Esophagus (tissue), 2 donors: ENCODE measurements around the gene UFC1. TPM values are rescaled to one million over a fixed set of nuclear protein-coding genes. Genes with fewer than 3 reads are reported as not detected.

Experiments
- H3K27ac ChIP-seq, 2 donors: one replicate each; pipeline ENCODE4 v1.5.1; 2013; ENCODE audit warnings: low read depth in 2 of 2, mild to moderate bottlenecking in 2 of 2, inconsistent platforms in 1 of 2, low read length in 1 of 2, moderate library complexity in 1 of 2
- H3K27me3 ChIP-seq, 2 donors: one replicate each; pipeline ENCODE4 v1.6.1; 2013; ENCODE audit warnings: low read length in 2 of 2, control low read depth in 1 of 2, mild to moderate bottlenecking in 1 of 2; ENCODE audit not compliant: insufficient read depth in 2 of 2, control insufficient read depth in 1 of 2
- H3K36me3 ChIP-seq, 2 donors: one replicate each; pipeline ENCODE4 v1.6.1; 2013; ENCODE audit warnings: low read length in 1 of 2; ENCODE audit not compliant: control insufficient read depth in 2 of 2, insufficient read depth in 2 of 2
- H3K4me1 ChIP-seq, 2 donors: one replicate each; pipeline ENCODE4 v1.6.1; 2013; ENCODE audit warnings: low read length in 1 of 2; ENCODE audit not compliant: control insufficient read depth in 2 of 2, insufficient read depth in 2 of 2
- H3K4me3 ChIP-seq, 2 donors: one replicate each; pipeline ENCODE4 v1.5.1; 2013; ENCODE audit warnings: low read length in 2 of 2, mild to moderate bottlenecking in 2 of 2, low read depth in 1 of 2, moderate library complexity in 1 of 2
- H3K9me3 ChIP-seq, 2 donors: one replicate each; pipeline ENCODE4 v1.6.1; 2013; ENCODE audit warnings: mild to moderate bottlenecking in 2 of 2, low read depth in 1 of 2, low read length in 1 of 2, moderate library complexity in 1 of 2; ENCODE audit not compliant: control insufficient read depth in 2 of 2, insufficient read depth in 1 of 2
- WGBS, 2 donors: extraction: QIAGEN DNeasy Blood & Tissue Kit; methylation state at CpG; one replicate each; pipeline ENCODE4 v1.1.7; 2013; 5-methylcytosine and 5-hydroxymethylcytosine counted together
- polyA plus RNA-seq, 2 donors: library from polyadenylated mRNA; stranded (reverse); fragments of 200-250 nt; gene quantifications; one replicate each; pipeline ENCODE4 v1.2.3, GENCODE V29; 2013
- donor health status: healthy with polysubstance abuse.
- donor health status: Bipolar disorder and iron deficiency.

UFC1 gene
- polyA plus RNA-seq, 2 donors: 94.3 to 132 TPM

DNA sequence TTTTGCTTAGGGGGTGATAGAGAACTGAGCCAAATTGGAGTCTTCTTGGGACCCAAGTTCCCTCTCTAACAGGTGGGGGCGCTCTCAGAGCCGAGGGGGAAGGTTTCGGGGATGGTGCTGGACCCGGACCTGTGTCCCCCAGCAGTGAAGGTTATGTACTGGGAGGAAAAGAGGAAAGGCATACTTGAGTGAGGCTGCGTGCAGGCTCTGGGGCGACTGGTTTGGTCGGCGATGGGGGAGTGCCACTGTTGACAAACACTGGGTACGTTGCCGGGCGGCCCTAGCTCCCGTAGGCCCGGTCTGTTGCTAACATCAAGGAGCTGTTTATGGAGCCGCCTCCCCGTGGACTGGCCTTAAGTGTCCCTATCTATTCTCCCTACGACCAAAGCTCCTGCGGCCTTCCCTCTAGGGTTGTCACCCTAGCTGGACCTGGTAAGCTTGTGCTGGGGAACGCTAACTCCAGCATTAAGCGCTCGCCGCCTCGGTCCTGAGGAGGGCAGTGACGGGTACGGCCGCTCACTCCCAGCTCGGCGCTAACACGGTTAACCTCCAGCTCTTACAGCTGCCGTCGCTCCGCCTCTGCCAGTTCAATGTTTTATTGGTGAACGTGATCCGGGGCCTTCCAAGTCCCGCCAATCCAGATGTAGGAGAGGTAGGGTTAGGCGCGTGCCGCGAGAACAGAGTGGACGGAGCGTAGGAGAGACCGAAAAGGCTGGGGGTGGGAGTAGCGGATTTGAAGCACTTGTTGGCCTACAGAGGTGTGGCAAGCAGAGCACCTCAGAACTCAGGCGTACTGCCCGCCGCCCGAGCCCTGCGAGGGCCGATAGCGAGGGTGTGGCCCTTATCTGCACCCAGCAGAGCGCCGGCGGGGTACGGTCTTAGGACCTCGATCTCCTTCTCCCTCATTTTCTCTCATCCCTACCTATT lies 12.2 kb downstream of the UFC1 start, which contains the start of gene PPOX:
PPOX (plus strand) TSS at position 685 of the 927 bp plus-strand sequence. CDS start 422 bp downstream, outside the sequence.
- peaks cover under 1 to 15% of the 10 kb centered on the region in 2 donors for H3K4me1 ChIP-seq
- peak within 1 kb of the TSS; percentile 92 to 97 for H3K27ac ChIP-seq
- H3K9me3 ChIP-seq: no peaks in the 10 kb centered on the region
- peaks cover 2 to 20% of the 10 kb centered on the region in 2 donors for H3K36me3 ChIP-seq
- H3K4me3 ChIP-seq: peak within 1 kb of the TSS; percentile 63 to 67
- 0% methylated on average over 54 of the region's 54 CpGs for WGBS, 2 donors
- no peaks in the 10 kb centered on the region for H3K27me3 ChIP-seq

- Histone ChIP-seq H3K4me3 (peak overlapping the region; percentile 63 to 67), H3K36me3 (peaks cover 10 to 22% of the 10 kb centered on the region in 2 donors), H3K27me3 (no peaks in the 10 kb centered on the region), H3K27ac (peak overlapping the region; percentile 92 to 97), H3K4me1 (peaks cover 0 to 13% of the 10 kb centered on the region in 2 donors), H3K9me3 (no peaks in the 10 kb centered on the region)
- WGBS, 2 donors: 6% methylated on average over 33 of the region's 33 CpGs
These were observed 13.1 kb downstream of the UFC1 start for GRCh38 chr1:161166669-161167548.

DNA sequence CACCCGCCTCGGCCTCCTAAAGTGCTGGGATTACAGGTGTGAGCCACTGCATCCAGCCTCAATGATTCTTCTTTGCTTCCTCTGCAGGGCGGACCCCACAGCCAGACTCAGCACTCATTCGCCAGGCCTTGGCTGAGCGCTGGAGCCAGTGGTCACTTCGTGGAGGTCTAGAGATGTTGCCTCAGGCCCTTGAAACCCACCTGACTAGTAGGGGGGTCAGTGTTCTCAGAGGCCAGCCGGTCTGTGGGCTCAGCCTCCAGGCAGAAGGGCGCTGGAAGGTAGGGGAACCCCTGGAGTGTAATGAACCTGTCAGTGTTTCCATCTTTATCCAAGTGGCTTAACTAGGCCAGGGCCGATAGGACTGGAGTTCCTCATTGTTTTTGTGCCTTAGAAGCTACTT lies 15.1 kb downstream of the UFC1 start:
- no peaks in the 10 kb centered on the region for H3K9me3 ChIP-seq
- H3K27me3 ChIP-seq: no peaks in the 10 kb centered on the region
- no peak overlapping the region for H3K4me3 ChIP-seq
- H3K27ac ChIP-seq: no peak overlapping the region
- H3K36me3 ChIP-seq: peaks cover 15 to 28% of the 10 kb centered on the region in 2 donors
- H3K4me1 ChIP-seq: peaks cover 4 to 16% of the 10 kb centered on the region in 2 donors
- whole genome bisulfite sequencing, 2 donors: 92 to 93% methylated on average over 9 of the region's 9 CpGs

DNA sequence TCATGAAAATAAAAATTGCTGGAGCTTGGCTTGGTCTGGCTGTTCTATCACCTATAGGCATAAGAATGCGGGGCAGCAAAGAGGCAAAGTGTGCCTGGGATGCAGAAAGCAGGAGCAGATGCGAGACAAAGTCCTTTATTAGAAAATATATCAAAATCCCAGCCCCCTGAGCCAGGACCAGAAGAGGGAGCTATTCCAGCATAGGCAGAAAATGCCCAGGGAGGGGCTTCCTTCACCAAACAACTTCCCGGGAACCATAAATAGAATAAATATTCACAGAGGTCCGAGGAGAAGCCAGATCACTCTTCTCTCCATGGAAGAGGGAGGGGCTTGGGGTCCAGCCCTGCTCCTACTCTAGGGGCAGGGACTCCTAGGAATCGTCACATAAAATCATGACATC lies 17.4 kb downstream of the UFC1 start:
- peaks cover 6 to 12% of the 10 kb centered on the region in 2 donors for H3K4me1 ChIP-seq
- no peak overlapping the region for H3K27ac ChIP-seq
- no peak overlapping the region for H3K4me3 ChIP-seq
- no peaks in the 10 kb centered on the region for H3K9me3 ChIP-seq
- 63 to 67% methylated on average over 5 of the region's 5 CpGs for WGBS, 2 donors
- H3K36me3 ChIP-seq: peaks cover 20 to 33% of the 10 kb centered on the region in 2 donors
- no peaks in the 10 kb centered on the region for H3K27me3 ChIP-seq

DNA sequence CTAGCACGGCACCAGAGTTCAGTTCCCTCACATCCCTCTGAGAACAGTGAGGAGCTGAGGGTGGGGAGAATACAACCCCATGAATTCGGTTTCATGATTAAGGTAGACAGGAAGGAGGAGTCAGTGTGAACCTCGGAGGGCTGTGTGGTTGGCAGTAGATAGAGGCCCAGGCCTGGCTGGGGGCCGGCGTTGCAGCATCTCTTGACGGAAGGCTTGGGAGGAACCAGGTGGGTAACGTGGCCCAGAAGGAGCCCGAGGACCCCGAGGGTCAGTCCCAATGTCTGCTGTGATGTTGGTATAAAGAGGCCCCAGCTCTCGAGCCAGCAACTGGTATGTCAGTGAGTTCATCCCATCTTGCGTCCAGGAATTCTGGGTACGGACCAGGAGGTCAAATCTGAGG lies 17.9 kb downstream of the UFC1 start:
- no peak overlapping the region for H3K27ac ChIP-seq
- peaks cover 20 to 33% of the 10 kb centered on the region in 2 donors for H3K36me3 ChIP-seq
- H3K27me3 ChIP-seq: no peaks in the 10 kb centered on the region
- peaks cover 8 to 15% of the 10 kb centered on the region in 2 donors for H3K4me1 ChIP-seq
- 82% methylated on average over 12 of the region's 12 CpGs for WGBS, 2 donors
- H3K4me3 ChIP-seq: no peak overlapping the region
- no peaks in the 10 kb centered on the region for H3K9me3 ChIP-seq

GRCh38 chr1:161172349-161172748 lies 18.6 kb downstream of the UFC1 start:
- WGBS, 2 donors: 51 to 57% methylated on average over 1 of the region's 1 CpG
- Histone ChIP-seq H3K27me3 (no peaks in the 10 kb centered on the region), H3K27ac (peak overlapping the region in 1 of 2 donors; percentile 34), H3K36me3 (peaks cover 20 to 33% of the 10 kb centered on the region in 2 donors), H3K4me3 (no peak overlapping the region), H3K4me1 (peaks cover 9 to 10% of the 10 kb centered on the region in 2 donors), H3K9me3 (no peaks in the 10 kb centered on the region)

DNA sequence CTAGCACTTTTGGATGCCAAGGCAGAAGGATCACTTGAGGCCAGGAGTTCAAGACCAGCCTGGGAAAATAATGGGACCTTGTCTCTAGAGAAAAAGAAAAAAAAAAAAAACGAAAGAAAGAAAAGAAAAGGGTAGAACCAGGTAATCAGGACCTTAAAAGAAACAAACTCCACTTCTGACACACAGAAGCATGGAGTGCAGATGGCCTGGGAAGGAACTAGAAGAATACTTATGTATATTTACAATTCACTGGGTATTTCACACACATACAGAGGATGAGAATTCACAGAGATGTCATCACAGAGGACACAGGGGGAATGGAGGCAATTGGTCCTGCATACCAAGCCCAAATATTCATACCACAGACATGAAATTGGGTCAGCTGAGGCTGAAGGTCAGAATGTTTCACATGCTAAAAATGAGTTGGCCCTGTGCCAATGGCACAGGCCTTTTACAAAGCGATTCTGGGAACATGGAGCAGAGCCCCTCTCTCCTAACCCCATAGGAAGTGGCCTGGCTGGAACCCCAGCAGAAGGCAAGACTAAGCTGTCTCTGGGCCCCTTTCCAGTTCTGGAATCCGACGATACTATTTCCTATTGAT lies 19.1 kb downstream of the UFC1 start:
- Histone ChIP-seq H3K36me3 (peaks cover 20 to 33% of the 10 kb centered on the region in 2 donors), H3K4me1 (peaks cover 9 to 10% of the 10 kb centered on the region in 2 donors), H3K27ac (peak overlapping the region in 1 of 2 donors; percentile 34), H3K9me3 (no peaks in the 10 kb centered on the region), H3K27me3 (no peaks in the 10 kb centered on the region), H3K4me3 (no peak overlapping the region)
- WGBS, 2 donors: 35 to 47% methylated on average over 4 of the region's 4 CpGs

GRCh38 chr1:161173711-161174110 lies 19.9 kb downstream of the UFC1 start:
- peaks cover 20 to 33% of the 10 kb centered on the region in 2 donors for H3K36me3 ChIP-seq
- H3K4me1 ChIP-seq: peaks cover 9 to 10% of the 10 kb centered on the region in 2 donors
- H3K4me3 ChIP-seq: no peak overlapping the region
- WGBS, 2 donors: 94 to 96% methylated on average over 11 of the region's 11 CpGs
- no peak overlapping the region for H3K27ac ChIP-seq
- H3K27me3 ChIP-seq: no peaks in the 10 kb centered on the region
- H3K9me3 ChIP-seq: no peaks in the 10 kb centered on the region

GRCh38 chr1:161174911-161175310 lies 21.1 kb downstream of the UFC1 start:
- H3K27ac ChIP-seq: no peak overlapping the region
- H3K27me3 ChIP-seq: no peaks in the 10 kb centered on the region
- no peaks in the 10 kb centered on the region for H3K9me3 ChIP-seq
- no peak overlapping the region for H3K4me3 ChIP-seq
- peaks cover 20 to 30% of the 10 kb centered on the region in 2 donors for H3K36me3 ChIP-seq
- 93 to 96% methylated on average over 11 of the region's 11 CpGs for WGBS, 2 donors
- H3K4me1 ChIP-seq: peaks cover 9 to 10% of the 10 kb centered on the region in 2 donors
